Measurements from ENCODE around the gene ALK.

ALK gene

GRCh38 chr2:29714333-29714732, 207.1 kb downstream of the ALK start:
- DNase-seq (ENCODE audit: low read depth) = no peak

DNA sequence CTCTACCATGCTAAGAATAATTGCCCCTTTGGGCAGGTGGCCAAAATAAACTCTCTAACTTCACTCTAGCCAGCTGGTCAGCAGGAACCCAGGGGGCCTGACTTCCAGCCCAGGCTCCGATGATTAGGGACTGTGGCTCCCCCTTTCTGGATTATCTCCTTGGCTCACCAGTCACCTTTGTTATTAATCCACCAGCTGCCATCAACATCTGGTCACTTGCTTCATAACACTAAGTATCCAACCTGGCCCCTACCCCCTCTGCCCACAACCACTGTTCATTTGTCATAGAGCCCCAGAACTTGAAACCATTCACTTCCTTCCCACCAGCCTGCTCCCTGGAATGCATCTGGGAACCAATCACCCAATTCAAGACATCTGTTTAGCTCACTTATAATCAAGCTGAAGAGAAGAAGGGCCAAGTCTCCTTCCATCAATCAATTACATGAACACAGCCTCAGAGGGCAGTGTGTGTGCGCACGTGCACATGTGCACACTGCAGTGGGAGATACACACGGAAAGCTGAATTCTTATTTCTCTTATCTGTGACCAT, 215.1 kb downstream of the ALK start:
- no peak for DNase-seq (ENCODE audit: low read depth)

DNA sequence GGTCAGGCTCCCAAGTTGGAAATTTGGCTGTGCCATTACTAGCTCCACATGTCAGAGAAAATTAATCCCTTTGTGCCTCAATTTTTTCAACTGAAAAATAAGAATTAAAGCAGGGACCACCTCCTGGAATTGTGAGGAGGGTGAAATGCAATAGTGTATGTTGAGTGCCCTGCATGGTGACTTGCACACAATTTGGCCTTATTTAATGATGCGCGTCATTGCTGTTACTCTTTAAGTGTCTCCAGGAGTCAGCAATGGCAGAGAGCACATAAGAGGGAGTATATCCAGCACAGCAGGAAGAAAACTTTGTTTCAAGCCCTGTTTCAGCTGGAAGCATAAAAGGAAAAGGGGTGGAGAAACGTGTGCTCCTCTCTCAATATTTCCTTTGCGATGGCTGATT, 215.8 kb downstream of the ALK start:
- no peak for DNase-seq (ENCODE audit: low read depth)

GRCh38 chr2:29703336-29703735, 218.1 kb downstream of the ALK start:
- no peak for DNase-seq (ENCODE audit: low read depth)

GRCh38 chr2:29702276-29702675, 219.1 kb downstream of the ALK start:
- DNase-seq (ENCODE audit: low read depth) = no peak

DNA sequence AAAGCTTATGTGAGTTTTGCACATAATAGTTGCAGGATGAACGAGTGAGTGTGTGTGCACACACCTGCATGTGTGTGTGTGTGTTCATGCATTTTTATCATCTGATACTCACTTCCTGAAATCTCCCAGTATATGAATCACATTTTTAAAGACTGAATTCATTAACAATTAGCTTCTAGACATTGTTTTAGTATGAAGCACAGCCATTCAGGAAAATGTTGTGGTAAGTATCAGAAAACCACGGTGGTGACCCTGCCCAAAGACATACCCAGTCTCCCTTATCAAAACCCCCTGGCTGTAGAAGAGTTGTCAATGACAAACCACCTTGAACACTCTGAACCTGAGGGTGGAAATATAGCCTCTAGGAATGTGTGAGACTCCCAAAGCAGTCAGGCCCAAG, 220.8 kb downstream of the ALK start:
- no peak for DNase-seq (ENCODE audit: low read depth)

- no peak for DNase-seq (ENCODE audit: low read depth)
Measured at GRCh38 chr2:29699045-29699444, 222.3 kb downstream of the ALK start.

GRCh38 chr2:29698216-29698615, 223.2 kb downstream of the ALK start:
- DNase-seq (ENCODE audit: low read depth) = no peak

- no peak for DNase-seq (ENCODE audit: low read depth)
Measured at GRCh38 chr2:29697715-29698114, 223.7 kb downstream of the ALK start.

GRCh38 chr2:29697181-29697580, 224.2 kb downstream of the ALK start:
- no peak for DNase-seq (ENCODE audit: low read depth)

DNA sequence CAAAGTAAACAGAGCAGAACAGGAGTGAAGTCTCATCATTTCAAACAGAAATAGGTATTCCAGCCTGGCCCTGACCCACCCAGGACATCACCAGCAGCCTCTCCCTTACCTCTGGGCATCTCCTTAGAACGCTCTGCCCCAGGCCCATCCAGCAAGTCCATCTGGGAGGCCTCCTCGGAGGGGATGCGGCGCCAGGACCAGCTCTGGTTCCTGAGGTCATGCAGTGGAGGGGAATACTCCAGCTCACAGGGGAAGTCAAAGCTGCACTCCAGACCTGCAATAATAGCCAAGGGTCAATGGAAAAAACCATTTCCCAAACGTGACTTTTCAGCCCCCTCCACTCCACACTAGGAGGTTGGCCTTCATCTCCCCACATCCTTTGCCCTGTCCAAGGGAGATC, 226.6 kb downstream of the ALK start:
- DNase-seq (ENCODE audit: low read depth) = no peak

- DNase-seq (ENCODE audit: low read depth) = no peak
Measured at GRCh38 chr2:29691391-29691950, 229.9 kb downstream of the ALK start.

GRCh38 chr2:29689666-29690065, 231.7 kb downstream of the ALK start:
- no peak for DNase-seq (ENCODE audit: low read depth)

DNA sequence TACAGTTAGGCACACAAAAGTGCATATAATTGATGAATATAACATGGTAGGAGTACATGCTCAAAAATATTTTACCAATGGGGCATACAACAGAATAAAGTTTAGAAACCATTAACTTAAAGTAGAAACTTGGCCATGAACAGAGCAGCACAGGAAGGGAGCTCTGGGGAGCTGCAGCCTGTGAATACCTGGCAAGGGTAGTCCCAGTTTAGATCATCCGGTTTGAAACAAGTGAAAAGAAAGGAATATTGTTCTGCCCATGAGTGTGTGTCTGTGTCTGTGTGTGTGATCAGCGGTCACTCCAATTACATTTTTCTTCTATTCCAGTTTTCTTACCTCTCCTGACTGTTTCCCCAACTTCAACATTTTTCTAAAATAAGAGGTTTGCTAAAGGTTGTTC, 233.0 kb downstream of the ALK start:
- DNase-seq (ENCODE audit: low read depth) = no peak

DNA sequence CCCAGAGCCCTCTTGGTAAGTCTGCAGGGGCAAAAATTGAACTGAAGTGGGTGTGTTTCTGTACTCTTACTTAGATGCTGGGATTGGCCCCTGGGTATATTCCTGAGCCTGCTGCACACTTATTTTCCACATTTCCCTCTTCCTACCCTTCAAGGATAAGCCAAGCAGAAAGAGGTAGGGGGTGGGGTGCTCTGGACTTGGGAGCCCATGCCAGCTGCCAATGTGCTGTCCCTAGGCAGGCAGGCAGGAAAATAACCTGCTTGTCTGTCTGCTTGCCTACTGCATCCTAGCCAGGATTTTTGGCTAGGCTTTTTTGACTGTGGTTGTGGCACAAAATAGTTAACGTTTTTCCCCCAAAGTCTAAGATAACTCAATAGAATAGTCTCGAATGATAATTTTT, 234.3 kb downstream of the ALK start:
- no peak for DNase-seq (ENCODE audit: low read depth)

DNA sequence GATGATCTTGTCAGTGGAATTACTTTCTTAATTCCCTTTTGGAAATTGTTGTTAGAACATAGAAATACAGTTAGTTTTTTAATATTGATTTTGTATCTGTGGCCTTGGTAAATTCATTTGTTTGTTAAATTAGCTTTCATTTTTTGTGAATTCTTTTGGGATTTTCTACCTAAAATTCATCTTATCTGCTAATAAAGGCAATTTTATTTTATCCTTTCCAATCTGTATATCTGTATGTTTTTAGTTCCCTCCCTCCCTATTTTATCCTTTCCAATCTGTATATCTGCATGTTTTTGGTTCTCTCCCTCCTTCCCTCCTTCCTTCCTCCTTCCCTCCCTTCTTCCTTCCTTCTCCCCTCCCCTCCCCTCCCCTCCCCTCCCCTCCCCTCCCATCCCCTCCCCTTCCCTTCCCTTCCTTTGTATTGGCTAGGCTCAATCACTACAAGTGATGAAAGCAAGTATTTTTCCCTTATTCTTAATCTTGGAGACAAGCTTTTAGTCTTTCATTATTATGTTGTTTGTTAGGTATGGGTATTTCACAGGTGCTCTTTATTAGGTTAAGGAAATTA, 244.4 kb downstream of the ALK start:
- no peak for DNase-seq (ENCODE audit: low read depth)

- no peak for DNase-seq (ENCODE audit: low read depth)
Measured at GRCh38 chr2:29664578-29664977, 256.8 kb downstream of the ALK start.

DNA sequence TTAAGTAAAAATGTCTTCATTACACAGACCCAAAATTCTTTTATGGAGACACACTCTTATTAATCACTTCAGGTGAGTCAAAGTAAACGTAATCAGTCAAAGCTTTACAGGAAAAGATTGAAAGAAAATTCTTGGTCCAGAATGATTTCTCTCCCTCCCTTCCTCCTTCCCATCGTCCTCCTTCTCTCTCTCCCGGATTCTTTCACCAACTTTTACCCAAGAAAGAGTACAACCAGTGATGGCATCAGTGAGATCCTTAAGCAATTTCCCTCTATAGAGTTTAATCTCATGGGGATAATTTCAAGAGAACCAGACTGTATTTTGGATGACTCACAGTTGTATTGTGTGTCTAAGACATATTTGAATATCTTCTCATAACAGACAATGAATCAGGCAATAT, 258.1 kb downstream of the ALK start:
- peak; percentile 9 for DNase-seq (ENCODE audit: low read depth)

DNA sequence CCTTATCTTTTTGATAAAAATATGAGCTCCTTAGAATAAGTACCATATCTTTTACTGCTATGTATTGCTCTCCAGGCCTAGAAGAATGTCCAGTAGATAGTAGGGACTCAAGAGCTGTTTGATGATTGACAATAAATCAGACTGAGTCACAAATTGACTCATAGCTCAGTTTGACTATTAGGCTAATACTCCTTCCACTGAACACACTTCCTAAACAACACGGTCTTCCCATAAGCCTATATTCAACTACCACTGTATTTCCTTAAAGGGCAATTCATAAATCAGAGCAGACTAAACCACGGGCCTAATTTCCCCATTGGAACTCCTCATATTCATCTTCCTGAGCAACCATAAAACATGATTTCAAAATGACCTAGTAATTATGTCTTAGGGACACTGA, 258.5 kb downstream of the ALK start:
- no peak for DNase-seq (ENCODE audit: low read depth)

GRCh38 chr2:29660201-29660600, 261.2 kb downstream of the ALK start:
- no peak for DNase-seq (ENCODE audit: low read depth)

GRCh38 chr2:29659178-29659577, 262.2 kb downstream of the ALK start:
- no peak for DNase-seq (ENCODE audit: low read depth)

DNA sequence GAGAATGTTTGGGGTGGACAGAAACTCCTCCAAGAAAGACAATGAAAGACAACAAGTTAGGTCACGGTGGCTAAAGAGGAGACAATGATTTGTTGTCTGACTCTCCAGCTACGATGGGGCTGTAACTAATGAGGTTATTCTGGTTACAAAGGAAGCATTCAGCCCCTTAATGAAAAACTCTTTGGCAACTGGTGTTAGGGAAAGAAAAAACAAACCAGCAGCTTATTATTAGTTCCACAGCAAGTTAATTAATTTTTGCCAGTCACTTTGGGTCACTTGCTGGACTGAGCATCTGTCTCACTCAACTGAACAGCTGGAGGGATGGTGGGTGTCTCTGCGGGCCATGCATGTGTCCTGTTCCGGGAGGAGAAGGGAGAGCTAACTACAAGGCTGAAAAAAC, 263.7 kb downstream of the ALK start:
- no peak for DNase-seq (ENCODE audit: low read depth)

- DNase-seq (ENCODE audit: low read depth) = no peak
Measured at GRCh38 chr2:29655391-29656086, 265.8 kb downstream of the ALK start.

DNA sequence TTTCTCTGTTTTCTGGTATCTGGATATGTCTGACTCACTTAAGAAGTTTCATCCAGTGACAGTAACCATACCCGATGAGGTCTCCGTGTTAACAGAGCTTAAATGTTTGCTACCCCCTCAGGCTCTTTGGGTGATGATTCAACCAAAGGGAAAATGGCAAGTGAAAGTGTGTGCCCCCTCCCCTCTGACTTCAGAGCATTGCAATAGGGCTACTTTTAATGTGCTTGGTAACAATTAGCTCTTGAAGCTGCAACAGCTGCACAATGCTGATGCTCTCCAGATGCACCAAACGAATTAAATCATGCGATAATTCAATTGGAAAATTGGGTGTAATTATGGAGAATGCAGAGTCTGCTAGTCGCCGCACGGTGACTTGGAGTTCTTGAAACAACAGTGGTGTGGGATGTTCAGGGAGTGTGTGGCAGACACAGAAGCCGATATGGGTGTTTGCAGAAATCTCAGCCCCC, 270.7 kb downstream of the ALK start:
- no peak for DNase-seq (ENCODE audit: low read depth)

All from GM04504 (cell line).